ENCODE results near the gene BCOR.

DNA sequence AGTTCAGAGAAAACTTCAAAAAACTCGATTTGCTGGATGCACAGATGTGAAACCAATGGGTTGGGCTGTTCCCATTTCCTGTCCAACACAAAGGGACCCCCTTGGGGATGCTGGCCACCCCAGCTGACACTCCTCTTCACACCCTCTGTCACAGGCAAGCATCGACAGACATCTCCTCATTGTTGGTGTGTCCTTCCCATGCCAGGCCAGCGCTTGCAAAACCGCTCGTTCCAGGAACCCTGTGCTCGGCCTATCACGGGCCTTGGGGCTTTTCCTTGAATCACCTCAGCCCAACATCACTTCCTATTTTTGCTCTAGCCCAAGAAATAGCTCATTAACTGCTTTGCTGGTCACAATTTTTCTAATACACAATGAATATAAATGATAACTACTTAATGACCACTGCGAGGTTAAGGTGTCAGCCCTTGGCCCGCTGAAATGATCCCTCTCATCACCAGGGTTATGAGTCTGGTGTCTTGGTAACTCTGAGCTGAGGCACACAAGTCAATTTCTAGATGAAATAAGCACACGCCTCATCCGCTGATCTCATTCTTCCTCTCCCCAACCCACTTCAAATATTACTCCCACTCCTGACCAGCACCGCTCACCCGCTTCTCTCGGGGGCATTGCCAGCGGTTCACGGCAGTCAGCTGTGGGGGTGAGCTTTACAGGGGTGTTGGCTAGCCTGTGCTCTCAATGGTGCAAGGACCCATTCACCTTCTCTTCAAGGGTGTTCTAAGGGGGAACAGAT lies 32.3 kb downstream of the BCOR start:
- TF ChIP-seq, protein P1, sequence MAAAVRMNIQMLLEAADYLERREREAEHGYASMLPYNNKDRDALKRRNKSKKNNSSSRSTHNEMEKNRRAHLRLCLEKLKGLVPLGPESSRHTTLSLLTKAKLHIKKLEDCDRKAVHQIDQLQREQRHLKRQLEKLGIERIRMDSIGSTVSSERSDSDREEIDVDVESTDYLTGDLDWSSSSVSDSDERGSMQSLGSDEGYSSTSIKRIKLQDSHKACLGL (CRISPR knock-in tag; IDR thresholded peaks at IDR 0.05) = no peak
- no peak for TF ChIP-seq SMARCE1 (IDR thresholded peaks at IDR 0.05; ENCODE audit: borderline replicate concordance)
